NCI-H2227 treated with DMSO at 0.1 percent for 48 hours (cell line): ENCODE results near the gene USP50.
"Not testable (repeated sequence)": the region's sequence is repeated elsewhere in the genome, so short reads cannot be mapped to it uniquely, and the experiment has no call there.

ENCODE experiments used
- DNase-seq: peaks from one replicate; lab custom pipeline; 2025; lab: John Stamatoyannopoulos, UW

Gene USP50

GRCh38 chr15:50503144-50503543 is 43.3 kb downstream of the USP50 start:
- no peak for DNase-seq

- DNase-seq = no peak
These were observed 44.7 kb downstream of the USP50 start for GRCh38 chr15:50501815-50502214.

- no peak for DNase-seq
These were observed 46.1 kb downstream of the USP50 start for GRCh38 chr15:50500352-50500751.

GRCh38 chr15:50496692-50497091 is 49.8 kb downstream of the USP50 start:
- DNase-seq = no peak

- not testable (repeated sequence) for DNase-seq
These were observed 51.9 kb downstream of the USP50 start for GRCh38 chr15:50494547-50494946.

GRCh38 chr15:50493625-50494024 is 52.8 kb downstream of the USP50 start:
- no peak for DNase-seq

GRCh38 chr15:50487287-50487686 is 59.2 kb downstream of the USP50 start:
- no peak for DNase-seq

- DNase-seq = no peak
These were observed 61.1 kb downstream of the USP50 start for GRCh38 chr15:50485389-50485788.

- no peak for DNase-seq
These were observed 61.7 kb downstream of the USP50 start for GRCh38 chr15:50484781-50485180.

- DNase-seq = no peak
These were observed 70.3 kb downstream of the USP50 start for GRCh38 chr15:50476143-50476542.

GRCh38 chr15:50471072-50471471 is 75.4 kb downstream of the USP50 start:
- no peak for DNase-seq

- DNase-seq = no peak
These were observed 82.8 kb downstream of the USP50 start for GRCh38 chr15:50463423-50464358.

GRCh38 chr15:50458348-50459112 is 87.9 kb downstream of the USP50 start:
- no peak for DNase-seq

- DNase-seq = no peak
These were observed 93.5 kb downstream of the USP50 start for GRCh38 chr15:50452927-50453326.
